ENCODE measurements around the gene ETFB. TPM values are rescaled to one million over a fixed set of nuclear protein-coding genes. Genes with fewer than 3 reads are reported as not detected.
A peak's percentile ranks its signal among the peaks of the same experiment; 100 is the strongest.
"Not testable (repeated sequence)": the region's sequence is repeated elsewhere in the genome, so short reads cannot be mapped to it uniquely, and the experiment has no call there.

The ETFB gene
- total RNA-seq, 4 donors from 2014 or later = 52.5 to 79.2 (median 74.5) TPM

GRCh38 chr19:51399231-51399630 is 33.0 kb upstream of the ETFB start:
- intact Hi-C loops (cut with DNase I; ENCODE audit: low total_unique reads) = no loop called here
- TF ChIP-seq POLR2A (IDR thresholded peaks at IDR 0.05) (no peak), CTCF (IDR thresholded peaks at IDR 0.05) (no peak)
- no peak for DNase-seq (ENCODE audit: low spot score in 2 of 2)
- 74 to 81% methylated on average over 5 of the region's 5 CpGs for WGBS, 2 donors
- H3K4me3 ChIP-seq (ENCODE audit: low read depth, poor library complexity, severe bottlenecking) = no peak overlapping the region

- TF ChIP-seq POLR2A (IDR thresholded peaks at IDR 0.05) (no peak), CTCF (IDR thresholded peaks at IDR 0.05) (no peak)
- WGBS, 2 donors = 32 to 38% methylated on average over 7 of the region's 7 CpGs
- no peak overlapping the region for H3K4me3 ChIP-seq (ENCODE audit: low read depth, poor library complexity, severe bottlenecking)
- intact Hi-C loops (cut with DNase I; ENCODE audit: low total_unique reads) = no loop called here
- DNase-seq (ENCODE audit: low spot score in 2 of 2) = no peak
Observed at GRCh38 chr19:51398096-51398704, 32.0 kb upstream of the ETFB start.

GRCh38 chr19:51397453-51397852 is 31.3 kb upstream of the ETFB start:
- DNase-seq (ENCODE audit: low spot score in 2 of 2); intact Hi-C loops (cut with DNase I; ENCODE audit: low total_unique reads); H3K4me3 ChIP-seq (ENCODE audit: low read depth, poor library complexity, severe bottlenecking): not testable (repeated sequence)
- WGBS, 2 donors = 34 to 41% methylated on average over 9 of the region's 9 CpGs

GRCh38 chr19:51396175-51396574 is 30.0 kb upstream of the ETFB start:
- DNase-seq (ENCODE audit: low spot score in 2 of 2) = no peak
- 95 to 97% methylated on average over 2 of the region's 2 CpGs for WGBS, 2 donors
- H3K4me3 ChIP-seq (ENCODE audit: low read depth, poor library complexity, severe bottlenecking) = no peak overlapping the region
- intact Hi-C loops (cut with DNase I; ENCODE audit: low total_unique reads) = no loop called here
- no peak for TF ChIP-seq CTCF (IDR thresholded peaks at IDR 0.05)
- no peak for TF ChIP-seq POLR2A (IDR thresholded peaks at IDR 0.05)

- DNase-seq (ENCODE audit: low spot score in 2 of 2) = peak; percentile 96 to 97
- H3K4me3 ChIP-seq (ENCODE audit: low read depth, poor library complexity, severe bottlenecking) = no peak overlapping the region
- intact Hi-C loops (cut with DNase I; ENCODE audit: low total_unique reads) = no loop called here
- TF ChIP-seq POLR2A (IDR thresholded peaks at IDR 0.05) = no peak
- no peak for TF ChIP-seq CTCF (IDR thresholded peaks at IDR 0.05)
- WGBS, 2 donors = 1 to 2% methylated on average over 37 to 39 of the region's 45 CpGs
Observed at GRCh38 chr19:51394050-51394836, 28.1 kb upstream of the ETFB start.

GRCh38 chr19:51392701-51393100 is 26.5 kb upstream of the ETFB start:
- DNase-seq (ENCODE audit: low spot score in 2 of 2) = no peak
- H3K4me3 ChIP-seq (ENCODE audit: low read depth, poor library complexity, severe bottlenecking) = no peak overlapping the region
- intact Hi-C loops (cut with DNase I; ENCODE audit: low total_unique reads) = no loop called here
- TF ChIP-seq CTCF (IDR thresholded peaks at IDR 0.05) (no peak), POLR2A (IDR thresholded peaks at IDR 0.05) (no peak)
- 71 to 74% methylated on average over 1 of the region's 1 CpG for WGBS, 2 donors

All from lower leg skin (tissue), 4 donors.